Tibial nerve (tissue), 3 donors: ENCODE data around the gene SOX18.

Source experiments
- POLR2A ChIP-seq, 2 donors: fragments of 450-650 bp; IDR thresholded peaks; one replicate each; pipeline ENCODE4 v1.6.1; 2017; ENCODE audit warnings: antibody characterized with exemption in 2 of 2, mild to moderate bottlenecking in 2 of 2, moderate library complexity in 2 of 2
- TF ChIP-seq, protein P1 (sequence below), 5 experiments: fragments of 200-600 bp in 3 of 5; fragments of 450-650 bp in 2 of 5; sonication (generic) in 3 of 5; IDR thresholded peaks; one replicate each; pipeline ENCODE4 v1.5.1; 2016 to 2019; ENCODE audit warnings: antibody characterized with exemption in 5 of 5, mild to moderate bottlenecking in 3 of 5, moderate library complexity in 2 of 5

DNA sequence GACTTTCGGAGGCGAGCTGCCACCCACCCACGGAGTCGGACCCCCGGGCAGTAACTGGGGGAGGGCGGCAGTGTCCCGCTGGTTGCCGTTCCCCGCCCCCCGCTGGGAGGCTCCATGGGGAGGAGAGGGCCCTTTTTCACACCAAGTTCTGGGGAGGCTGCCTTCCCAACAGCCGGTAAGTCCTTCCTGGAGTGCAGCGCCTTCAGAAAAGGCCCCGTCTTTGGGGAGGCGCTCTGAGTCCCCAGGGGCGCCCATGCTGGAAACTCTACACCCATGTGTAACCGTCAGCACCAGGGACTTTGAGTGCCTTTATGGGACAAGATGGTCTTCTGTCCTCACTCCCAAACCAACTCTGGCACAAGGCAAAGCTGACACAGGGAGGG lies 430 bp upstream of the SOX18 start:
- TF ChIP-seq, protein P1, sequence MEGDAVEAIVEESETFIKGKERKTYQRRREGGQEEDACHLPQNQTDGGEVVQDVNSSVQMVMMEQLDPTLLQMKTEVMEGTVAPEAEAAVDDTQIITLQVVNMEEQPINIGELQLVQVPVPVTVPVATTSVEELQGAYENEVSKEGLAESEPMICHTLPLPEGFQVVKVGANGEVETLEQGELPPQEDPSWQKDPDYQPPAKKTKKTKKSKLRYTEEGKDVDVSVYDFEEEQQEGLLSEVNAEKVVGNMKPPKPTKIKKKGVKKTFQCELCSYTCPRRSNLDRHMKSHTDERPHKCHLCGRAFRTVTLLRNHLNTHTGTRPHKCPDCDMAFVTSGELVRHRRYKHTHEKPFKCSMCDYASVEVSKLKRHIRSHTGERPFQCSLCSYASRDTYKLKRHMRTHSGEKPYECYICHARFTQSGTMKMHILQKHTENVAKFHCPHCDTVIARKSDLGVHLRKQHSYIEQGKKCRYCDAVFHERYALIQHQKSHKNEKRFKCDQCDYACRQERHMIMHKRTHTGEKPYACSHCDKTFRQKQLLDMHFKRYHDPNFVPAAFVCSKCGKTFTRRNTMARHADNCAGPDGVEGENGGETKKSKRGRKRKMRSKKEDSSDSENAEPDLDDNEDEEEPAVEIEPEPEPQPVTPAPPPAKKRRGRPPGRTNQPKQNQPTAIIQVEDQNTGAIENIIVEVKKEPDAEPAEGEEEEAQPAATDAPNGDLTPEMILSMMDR (IDR thresholded peaks at IDR 0.05), result no peak
- TF ChIP-seq POLR2A (IDR thresholded peaks at IDR 0.05), result no peak
